HG03521 (cell line): ENCODE results near the gene SBNO1.
"Not testable (repeated sequence)": the region's sequence is repeated elsewhere in the genome, so short reads cannot be mapped to it uniquely, and the experiment has no call there.

Experiments used
- ATAC-seq: cut with Tn5 transposase; IDR thresholded peaks from one replicate; pipeline ENCODE4 v1.9.1; 2021; ENCODE audit warnings: mild to moderate bottlenecking, moderate library complexity; ENCODE audit not compliant: unreplicated experiment

The SBNO1 gene

DNA sequence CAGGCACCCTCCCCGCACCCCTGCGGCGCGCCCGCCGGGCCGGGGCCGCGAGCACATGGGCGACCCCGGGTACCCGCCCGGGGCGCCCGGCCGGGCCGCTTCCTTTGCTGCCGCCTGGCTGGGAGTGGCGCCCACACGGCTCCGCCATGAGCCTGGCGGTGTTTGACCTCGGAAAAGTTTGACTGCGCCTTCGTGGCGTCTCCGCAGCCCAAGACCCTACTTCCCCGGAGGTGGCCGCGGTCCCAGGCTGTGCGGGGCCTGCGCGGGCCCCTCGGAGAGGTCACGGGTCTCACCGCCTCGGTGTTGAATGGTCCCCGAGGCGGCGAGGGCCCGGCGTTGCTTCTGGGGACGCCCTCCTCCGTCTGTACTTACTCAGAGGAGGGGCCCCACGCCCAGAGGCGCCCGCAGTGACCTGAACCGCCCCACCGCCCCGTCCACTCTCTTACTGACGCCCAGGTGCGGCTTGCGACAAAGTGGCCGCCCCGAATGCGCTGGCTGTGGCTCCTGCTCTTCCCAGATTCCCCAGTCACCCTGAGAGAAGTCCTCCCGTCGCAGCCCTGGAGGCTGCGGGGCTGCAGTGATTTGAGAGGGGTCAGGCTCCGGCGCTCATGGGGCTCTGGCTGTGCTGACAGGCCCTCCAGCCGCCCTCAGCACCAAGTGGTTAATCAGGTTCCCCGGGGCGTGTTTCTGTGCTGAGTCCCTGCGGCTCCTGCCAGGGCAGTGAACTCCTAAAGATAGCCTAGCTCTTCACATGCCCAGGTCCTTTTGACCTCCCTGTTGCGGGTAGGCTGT lies 25.1 kb upstream of the SBNO1 start:
- peak; percentile 21 for ATAC-seq

- ATAC-seq = peak; percentile 15
Measured at GRCh38 chr12:123388951-123389559, 24.4 kb upstream of the SBNO1 start.

DNA sequence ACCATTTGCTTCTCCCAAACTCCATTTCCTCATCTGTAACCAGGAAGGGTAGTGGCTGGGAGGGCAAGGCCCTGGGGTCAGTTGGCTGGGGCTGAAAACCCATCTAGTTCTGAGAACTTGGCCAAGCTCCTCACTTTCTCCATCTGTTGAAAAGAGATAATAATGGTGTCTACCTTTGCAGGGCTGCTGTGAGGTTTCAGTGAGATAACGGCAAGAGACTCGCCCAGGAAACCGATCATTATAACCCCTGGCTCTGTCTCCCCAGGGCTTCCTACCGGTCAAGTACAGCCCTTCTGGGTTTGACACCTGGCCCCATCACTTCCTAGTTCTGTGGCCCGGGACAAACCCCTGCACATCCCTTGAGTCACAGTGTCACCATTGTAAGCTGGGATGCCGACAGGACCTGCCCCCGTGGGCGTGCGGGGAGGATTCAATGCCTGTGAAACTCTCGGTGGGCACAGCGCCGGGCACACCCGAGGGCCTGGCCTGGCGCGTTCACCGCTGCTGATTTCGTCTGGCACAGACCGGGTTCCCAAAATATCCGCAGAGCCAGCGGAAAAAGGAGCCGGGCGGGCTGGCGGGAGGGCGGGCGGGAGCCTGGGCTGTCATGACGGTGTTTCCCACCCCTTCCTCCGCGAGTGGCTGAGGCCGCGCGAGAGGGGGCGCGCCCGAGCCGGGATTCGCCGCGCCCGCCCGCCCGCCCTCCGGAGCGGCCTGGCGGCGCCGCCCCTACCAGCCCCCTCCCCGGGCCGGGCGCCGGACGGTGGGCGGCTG lies 23.7 kb upstream of the SBNO1 start:
- ATAC-seq = peak; percentile 38

GRCh38 chr12:123387508-123388176 lies 23.0 kb upstream of the SBNO1 start:
- ATAC-seq = no peak

DNA sequence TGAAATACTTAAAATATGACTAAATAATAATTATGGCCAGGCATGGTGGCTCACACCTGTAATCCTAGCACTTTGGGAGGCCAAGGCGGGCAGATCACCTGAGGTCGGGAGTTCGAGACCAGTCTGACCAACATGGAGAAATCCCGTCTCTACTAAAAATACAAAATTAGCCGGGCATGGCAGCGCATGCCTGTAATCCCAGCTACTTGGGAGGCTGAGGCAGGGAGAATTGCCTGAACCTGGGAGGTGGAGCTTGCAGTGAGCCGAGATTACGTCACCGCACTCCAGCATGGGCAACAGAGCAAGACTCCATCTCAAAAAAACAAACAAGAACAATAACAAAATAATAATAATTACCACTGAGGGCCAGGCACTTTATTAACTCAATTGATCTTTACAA lies 20.9 kb upstream of the SBNO1 start:
- ATAC-seq = not testable (repeated sequence)

- no peak for ATAC-seq
Measured at GRCh38 chr12:123384994-123385376, 20.3 kb upstream of the SBNO1 start.

GRCh38 chr12:123384318-123384993 lies 19.8 kb upstream of the SBNO1 start:
- ATAC-seq = no peak

DNA sequence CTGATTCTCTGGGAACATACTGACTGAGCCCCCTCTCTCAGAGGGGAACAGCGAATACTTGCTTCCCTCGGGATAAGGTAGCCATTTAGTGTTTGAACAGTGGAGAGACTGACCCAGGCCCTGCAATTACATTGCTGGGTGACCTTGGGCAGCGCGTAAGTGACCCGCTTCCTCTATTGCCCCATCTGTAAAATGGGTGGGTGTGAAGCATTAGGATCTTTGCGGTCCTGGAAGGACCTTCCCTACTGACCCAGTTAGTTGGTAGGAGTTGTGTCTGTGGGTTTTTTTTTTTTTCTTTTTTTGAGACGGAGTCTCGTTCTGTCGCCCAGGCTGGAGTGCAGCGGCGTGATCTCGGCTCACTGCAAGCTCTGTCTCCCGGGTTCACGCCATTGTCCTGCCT lies 18.0 kb upstream of the SBNO1 start:
- ATAC-seq = no peak

- ATAC-seq = no peak
Measured at GRCh38 chr12:123379391-123379790, 14.7 kb upstream of the SBNO1 start.

GRCh38 chr12:123372415-123372814 lies 7.8 kb upstream of the SBNO1 start:
- not testable (repeated sequence) for ATAC-seq

GRCh38 chr12:123371667-123372368 lies 7.2 kb upstream of the SBNO1 start:
- not testable (repeated sequence) for ATAC-seq

- no peak for ATAC-seq
Measured at GRCh38 chr12:123369229-123369628, 4.6 kb upstream of the SBNO1 start.

DNA sequence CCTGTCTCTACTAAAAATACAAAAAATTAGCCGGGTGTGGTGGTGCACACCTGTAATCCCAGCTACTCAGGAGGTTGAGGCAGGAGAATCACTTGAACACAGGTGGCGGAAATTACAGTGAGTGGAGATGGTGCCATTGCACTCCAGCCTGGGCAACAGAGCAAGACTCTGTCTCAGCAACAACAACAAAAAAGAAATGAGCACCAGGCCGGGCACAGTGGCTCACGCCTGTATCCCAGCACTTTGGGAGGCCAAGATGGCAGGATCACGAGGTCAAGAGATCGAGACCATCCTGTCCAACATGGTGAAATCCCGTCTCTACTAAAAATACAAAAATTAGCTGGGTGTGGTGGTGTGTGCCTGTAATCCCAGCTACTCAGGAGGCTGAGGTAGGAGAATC lies 3.8 kb upstream of the SBNO1 start:
- ATAC-seq = not testable (repeated sequence)

DNA sequence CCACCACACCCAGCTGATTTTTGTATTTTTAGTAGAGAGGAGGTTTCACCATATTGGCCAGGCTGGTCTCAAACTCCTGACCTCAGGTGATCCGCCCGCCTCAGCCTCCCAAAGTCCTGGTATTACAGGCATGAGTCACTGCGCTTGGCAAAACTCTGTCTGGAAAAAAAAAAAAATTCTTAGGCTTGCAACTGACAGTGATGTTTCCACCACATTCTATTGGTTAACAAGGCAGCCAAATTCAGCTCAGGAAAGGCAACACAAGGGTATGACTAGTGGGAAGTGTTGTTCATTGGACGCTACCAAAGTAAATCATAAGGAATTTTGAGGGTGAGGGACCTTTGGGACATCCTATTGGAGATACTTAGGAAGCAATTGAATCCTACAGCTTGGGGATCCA lies 2.9 kb upstream of the SBNO1 start:
- no peak for ATAC-seq

DNA sequence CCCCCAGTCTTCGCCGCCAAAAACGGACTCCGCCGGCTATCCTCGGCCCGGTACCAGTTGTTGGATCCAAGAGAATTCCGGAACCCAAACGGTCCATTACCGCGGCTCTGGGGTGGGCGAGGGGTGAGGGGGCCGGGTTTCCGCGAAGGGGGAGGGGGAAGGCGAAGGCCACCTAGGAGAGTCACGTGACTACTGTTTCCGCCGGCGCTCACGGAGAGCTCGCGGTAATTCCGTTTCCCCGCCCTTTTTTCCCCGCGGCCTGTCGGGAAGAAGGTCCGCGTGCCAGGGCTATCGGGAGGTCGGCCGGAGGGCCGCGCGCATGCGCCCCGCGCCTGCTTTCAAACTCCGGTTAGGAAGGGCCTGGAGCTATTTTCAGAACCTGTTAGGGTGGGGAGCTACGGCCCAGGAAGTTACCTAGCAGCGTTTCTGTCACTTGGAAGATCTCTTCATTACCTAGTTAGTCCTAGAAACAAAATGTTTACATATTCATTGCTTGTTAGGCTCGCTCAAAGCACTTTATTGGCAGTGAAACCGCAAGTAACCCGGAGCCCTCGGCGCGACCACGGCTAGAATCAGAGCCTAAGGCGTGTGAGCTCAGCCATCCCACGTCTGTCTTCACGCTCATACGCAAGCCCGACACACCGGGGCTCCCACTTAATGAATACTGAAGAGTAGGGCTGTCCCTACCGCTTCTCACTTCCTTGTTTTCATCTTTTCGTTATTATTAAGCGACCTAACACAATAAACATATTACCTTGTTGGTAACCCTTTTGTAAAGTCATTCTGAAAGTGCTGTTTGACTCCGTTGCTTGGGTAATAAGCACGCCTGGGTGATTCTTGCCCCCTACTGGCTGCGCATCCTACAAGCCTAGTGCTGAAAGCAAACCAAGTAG lies 624 bp upstream of the SBNO1 start:
- peak; percentile 66 for ATAC-seq

DNA sequence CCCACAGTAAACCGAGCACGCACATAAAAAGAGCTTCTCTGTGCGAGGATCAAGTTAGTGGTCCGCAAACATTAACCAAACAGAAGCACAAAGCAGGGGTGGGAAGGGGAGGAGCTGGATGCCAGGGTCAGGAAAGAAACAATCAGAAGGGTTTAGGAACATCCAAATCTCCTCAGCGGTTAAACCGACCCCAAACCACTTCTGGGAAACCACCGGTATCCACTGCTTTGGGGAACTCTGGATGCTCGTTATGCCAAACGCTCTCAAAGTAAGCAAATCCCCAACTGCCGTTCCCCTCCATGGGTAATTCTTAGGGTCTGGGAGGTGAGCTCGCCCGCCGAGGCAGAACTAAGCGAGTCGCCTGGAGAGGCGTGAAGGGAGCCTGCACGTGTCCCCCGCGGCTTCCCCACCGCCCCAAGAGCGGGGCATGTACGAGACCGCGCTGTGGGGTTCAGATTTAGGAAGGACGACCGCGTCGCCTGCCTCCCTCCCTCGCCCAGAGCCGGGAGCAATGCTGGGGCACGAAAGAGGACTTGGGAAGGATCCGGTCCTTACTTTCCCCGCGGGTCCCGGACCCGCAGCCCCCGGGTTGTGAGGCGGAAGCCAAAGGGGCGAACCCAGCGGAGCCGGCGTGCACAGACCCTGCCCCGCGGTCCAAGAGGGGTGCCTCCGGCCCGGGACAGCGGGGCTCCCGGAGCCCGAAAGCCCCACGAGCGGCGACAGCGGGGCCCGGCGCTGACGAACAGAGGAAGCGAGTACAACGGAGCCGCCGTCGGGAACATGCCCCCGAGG lies 711 bp downstream of the SBNO1 start:
- peak; percentile 8 for ATAC-seq

GRCh38 chr12:123363390-123363739 lies 1.3 kb downstream of the SBNO1 start:
- no peak for ATAC-seq

DNA sequence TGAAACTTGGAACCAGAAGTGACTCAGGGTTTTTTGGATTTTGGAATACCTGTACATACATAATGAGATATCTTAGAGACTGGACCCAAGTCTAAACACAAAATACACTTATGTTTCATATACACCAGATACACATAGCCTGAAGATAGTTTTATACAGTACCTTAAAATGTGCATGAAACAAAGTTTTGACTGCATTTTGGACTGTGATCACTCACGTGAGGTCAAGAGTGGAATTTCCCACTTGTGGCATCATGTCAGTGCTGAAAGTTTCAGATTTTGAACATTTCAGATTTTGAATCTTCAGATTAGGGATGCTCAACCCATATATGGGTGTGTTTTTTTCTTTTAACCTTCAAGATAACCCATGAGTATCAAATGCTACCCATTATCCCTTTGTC lies 6.6 kb downstream of the SBNO1 start:
- ATAC-seq = no peak
